ENCODE measurements around the gene STYXL1.
"Not testable (repeated sequence)": the region's sequence is repeated elsewhere in the genome, so short reads cannot be mapped to it uniquely, and the experiment has no call there.

The STYXL1 gene

GRCh38 chr7:76064208-76064970 lies 16.6 kb upstream of the STYXL1 start:
- DNase-seq (ENCODE audit: low read depth), result no peak
- no peak for TF ChIP-seq CTCF (conservative IDR thresholded peaks at IDR 0.05; ENCODE audit: control insufficient read depth, insufficient read depth, low read depth, low read length)
- no peak overlapping the region for H3K4me3 ChIP-seq (ENCODE audit: control insufficient read depth, low read depth, low read length)

- TF ChIP-seq CTCF (conservative IDR thresholded peaks at IDR 0.05; ENCODE audit: control insufficient read depth, insufficient read depth, low read depth, low read length), result no peak
- no peak overlapping the region for H3K4me3 ChIP-seq (ENCODE audit: control insufficient read depth, low read depth, low read length)
- no peak for DNase-seq (ENCODE audit: low read depth)
Observed at GRCh38 chr7:76063525-76063924, 15.7 kb upstream of the STYXL1 start.

GRCh38 chr7:76063114-76063513 lies 15.3 kb upstream of the STYXL1 start:
- no peak for DNase-seq (ENCODE audit: low read depth)
- no peak overlapping the region for H3K4me3 ChIP-seq (ENCODE audit: control insufficient read depth, low read depth, low read length)
- no peak for TF ChIP-seq CTCF (conservative IDR thresholded peaks at IDR 0.05; ENCODE audit: control insufficient read depth, insufficient read depth, low read depth, low read length)

- no peak for DNase-seq (ENCODE audit: low read depth)
- H3K4me3 ChIP-seq (ENCODE audit: control insufficient read depth, low read depth, low read length), result no peak overlapping the region
- TF ChIP-seq CTCF (conservative IDR thresholded peaks at IDR 0.05; ENCODE audit: control insufficient read depth, insufficient read depth, low read depth, low read length), result no peak
Observed at GRCh38 chr7:76062254-76062653, 14.5 kb upstream of the STYXL1 start.

- DNase-seq (ENCODE audit: low read depth), result no peak
- TF ChIP-seq CTCF (conservative IDR thresholded peaks at IDR 0.05; ENCODE audit: control insufficient read depth, insufficient read depth, low read depth, low read length), result no peak
- H3K4me3 ChIP-seq (ENCODE audit: control insufficient read depth, low read depth, low read length), result no peak overlapping the region
Observed at GRCh38 chr7:76060842-76061241, 13.0 kb upstream of the STYXL1 start.

- not testable (repeated sequence) for DNase-seq (ENCODE audit: low read depth); H3K4me3 ChIP-seq (ENCODE audit: control insufficient read depth, low read depth, low read length)
Observed at GRCh38 chr7:76058745-76059144, 10.9 kb upstream of the STYXL1 start.

GRCh38 chr7:76057813-76058145 lies 10.0 kb upstream of the STYXL1 start:
- H3K4me3 ChIP-seq (ENCODE audit: control insufficient read depth, low read depth, low read length), result no peak overlapping the region
- DNase-seq (ENCODE audit: low read depth), result no peak
- no peak for TF ChIP-seq CTCF (conservative IDR thresholded peaks at IDR 0.05; ENCODE audit: control insufficient read depth, insufficient read depth, low read depth, low read length)

Data from fibroblast of mammary gland (primary cell).